GM10266 (cell line): ENCODE measurements around the gene TPCN2.

Source experiments
- DNase-seq: peaks from one replicate; pipeline ENCODE4 v3.0.0; 2012; ENCODE audit errors: extremely low spot score
- TF ChIP-seq, protein P1 (sequence below): IDR thresholded peaks from 2 replicates; pipeline ENCODE4 v1.5.1; 2012; ENCODE audit warnings: mild to moderate bottlenecking, low read depth; ENCODE audit not compliant: control insufficient read depth, insufficient read depth; ENCODE audit errors: missing control alignments

TPCN2 gene

GRCh38 chr11:69164824-69165223 is 116.1 kb downstream of the TPCN2 start:
- TF ChIP-seq, protein P1, sequence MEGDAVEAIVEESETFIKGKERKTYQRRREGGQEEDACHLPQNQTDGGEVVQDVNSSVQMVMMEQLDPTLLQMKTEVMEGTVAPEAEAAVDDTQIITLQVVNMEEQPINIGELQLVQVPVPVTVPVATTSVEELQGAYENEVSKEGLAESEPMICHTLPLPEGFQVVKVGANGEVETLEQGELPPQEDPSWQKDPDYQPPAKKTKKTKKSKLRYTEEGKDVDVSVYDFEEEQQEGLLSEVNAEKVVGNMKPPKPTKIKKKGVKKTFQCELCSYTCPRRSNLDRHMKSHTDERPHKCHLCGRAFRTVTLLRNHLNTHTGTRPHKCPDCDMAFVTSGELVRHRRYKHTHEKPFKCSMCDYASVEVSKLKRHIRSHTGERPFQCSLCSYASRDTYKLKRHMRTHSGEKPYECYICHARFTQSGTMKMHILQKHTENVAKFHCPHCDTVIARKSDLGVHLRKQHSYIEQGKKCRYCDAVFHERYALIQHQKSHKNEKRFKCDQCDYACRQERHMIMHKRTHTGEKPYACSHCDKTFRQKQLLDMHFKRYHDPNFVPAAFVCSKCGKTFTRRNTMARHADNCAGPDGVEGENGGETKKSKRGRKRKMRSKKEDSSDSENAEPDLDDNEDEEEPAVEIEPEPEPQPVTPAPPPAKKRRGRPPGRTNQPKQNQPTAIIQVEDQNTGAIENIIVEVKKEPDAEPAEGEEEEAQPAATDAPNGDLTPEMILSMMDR = no peak
- no peak for DNase-seq

- DNase-seq = no peak
- TF ChIP-seq, protein P1 = no peak
These were observed 117.0 kb downstream of the TPCN2 start for GRCh38 chr11:69165775-69166174.

GRCh38 chr11:69166218-69167115 is 117.7 kb downstream of the TPCN2 start:
- TF ChIP-seq, protein P1 = no peak
- peak; percentile 89 for DNase-seq

DNA sequence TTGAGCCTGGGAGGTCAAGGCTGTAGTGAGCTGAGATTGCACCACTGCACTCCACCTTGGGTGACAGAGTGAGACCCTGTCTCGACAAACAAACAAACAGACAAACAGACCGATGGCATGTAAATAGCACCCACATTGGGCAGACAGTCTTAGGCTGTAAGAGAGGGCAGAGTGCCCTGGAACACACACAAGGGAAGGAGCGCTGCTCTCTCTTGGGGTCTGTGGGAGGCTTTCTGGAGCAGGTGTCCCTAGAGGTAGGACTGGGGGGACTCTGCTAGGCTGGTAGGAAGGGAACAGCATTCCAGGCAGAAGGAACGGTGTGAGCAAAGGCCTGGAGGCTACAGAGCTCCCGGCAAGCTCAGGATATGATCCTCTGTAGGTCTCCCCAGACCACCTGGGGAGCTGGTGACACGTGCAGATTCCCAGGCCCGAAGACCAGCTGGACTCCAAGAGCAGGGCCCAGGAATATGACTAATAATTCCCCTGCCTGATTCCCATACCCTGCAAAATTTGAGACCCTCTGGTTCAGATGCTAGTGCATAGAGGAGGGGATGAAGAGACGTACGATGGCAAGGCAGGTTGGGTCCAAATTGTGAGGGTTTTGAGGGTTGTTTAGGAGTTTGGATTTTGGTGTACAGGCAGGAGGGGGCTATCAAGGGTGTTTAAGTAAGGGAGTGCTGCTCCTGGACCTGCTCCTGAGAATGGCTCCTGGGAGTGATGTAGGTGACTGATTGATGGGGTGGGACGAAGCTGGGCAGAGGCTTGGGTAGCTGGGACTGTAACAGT is 118.6 kb downstream of the TPCN2 start:
- TF ChIP-seq, protein P1 = no peak
- no peak for DNase-seq

DNA sequence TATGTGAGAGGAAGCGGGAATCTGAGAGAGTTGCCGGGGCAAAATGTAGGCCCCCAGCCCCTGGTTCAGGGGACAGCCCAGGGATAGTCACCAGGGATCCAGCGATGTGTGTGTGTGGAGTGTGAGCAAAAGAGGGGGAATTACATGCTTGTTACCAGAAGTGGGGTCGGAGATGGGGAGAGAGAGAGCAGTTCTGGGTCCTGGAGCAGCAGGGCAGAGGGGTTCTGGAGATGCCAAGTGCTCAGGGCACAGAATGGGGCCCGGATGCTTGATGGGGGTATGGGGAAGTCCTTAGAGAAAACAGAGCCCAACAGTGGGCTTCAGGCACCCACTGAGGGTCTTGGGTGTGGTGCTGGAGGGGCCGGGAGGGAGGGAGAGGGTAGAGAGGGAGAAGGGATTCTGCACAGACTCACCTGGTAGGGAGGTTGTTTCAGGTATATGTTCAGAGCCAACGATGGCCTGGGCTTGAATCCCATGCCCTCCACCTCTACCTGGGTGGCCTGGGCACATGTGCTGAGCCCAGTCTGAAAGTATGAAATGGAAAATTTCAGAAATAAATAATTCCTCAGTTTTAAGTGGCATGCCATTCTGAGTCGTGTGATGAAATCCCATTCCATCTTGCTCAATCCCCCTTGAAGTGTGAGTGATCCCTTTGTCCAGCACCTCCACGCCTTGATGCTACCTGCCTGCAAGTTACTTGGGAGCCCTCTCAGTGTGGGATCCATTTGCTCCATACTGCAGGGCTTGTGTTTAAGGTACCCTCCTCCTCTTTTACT is 119.4 kb downstream of the TPCN2 start:
- TF ChIP-seq, protein P1 = no peak
- DNase-seq = no peak

- TF ChIP-seq, protein P1 = no peak
- DNase-seq = no peak
These were observed 120.7 kb downstream of the TPCN2 start for GRCh38 chr11:69169479-69169878.

- DNase-seq = no peak
- TF ChIP-seq, protein P1 = no peak
These were observed 122.0 kb downstream of the TPCN2 start for GRCh38 chr11:69170704-69171103.
